Measurements from ENCODE around the gene PRKCE.

DNA sequence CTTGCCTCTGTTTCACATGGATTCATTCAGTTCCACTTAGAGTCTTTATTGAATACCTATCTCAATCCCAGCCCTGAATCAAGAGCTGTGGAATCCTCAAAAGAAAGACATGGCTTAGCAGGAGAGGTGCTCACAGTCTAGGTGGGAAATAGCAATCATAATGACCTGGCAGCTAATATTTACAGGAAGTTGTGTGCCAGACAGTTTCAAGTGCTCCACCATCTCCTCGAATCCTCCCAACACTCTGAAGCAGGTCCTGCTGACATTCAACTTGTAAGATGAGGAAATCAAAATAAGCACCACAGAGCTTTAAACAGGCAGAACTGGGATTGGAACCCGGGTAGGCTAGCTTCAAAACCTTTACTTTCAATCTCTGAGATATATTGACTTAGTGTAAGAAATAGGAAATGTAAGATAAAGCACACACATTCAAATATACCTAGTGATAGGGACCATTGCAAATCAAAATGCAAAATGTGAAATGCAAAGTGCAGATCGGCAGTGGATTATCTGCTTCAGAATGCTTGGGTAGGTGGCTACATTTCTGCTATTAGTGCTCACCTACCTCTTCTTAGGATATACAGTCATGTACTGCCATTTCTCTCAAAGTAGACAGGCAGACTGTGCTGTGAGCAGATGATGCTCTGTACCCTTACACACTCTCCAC is 182.0 kb downstream of the PRKCE start:
- TF ChIP-seq, protein P1, sequence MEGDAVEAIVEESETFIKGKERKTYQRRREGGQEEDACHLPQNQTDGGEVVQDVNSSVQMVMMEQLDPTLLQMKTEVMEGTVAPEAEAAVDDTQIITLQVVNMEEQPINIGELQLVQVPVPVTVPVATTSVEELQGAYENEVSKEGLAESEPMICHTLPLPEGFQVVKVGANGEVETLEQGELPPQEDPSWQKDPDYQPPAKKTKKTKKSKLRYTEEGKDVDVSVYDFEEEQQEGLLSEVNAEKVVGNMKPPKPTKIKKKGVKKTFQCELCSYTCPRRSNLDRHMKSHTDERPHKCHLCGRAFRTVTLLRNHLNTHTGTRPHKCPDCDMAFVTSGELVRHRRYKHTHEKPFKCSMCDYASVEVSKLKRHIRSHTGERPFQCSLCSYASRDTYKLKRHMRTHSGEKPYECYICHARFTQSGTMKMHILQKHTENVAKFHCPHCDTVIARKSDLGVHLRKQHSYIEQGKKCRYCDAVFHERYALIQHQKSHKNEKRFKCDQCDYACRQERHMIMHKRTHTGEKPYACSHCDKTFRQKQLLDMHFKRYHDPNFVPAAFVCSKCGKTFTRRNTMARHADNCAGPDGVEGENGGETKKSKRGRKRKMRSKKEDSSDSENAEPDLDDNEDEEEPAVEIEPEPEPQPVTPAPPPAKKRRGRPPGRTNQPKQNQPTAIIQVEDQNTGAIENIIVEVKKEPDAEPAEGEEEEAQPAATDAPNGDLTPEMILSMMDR (IDR thresholded peaks at IDR 0.05 in 2 of 3, conservative IDR thresholded peaks at IDR 0.05 in 1 of 3; ENCODE audit: borderline replicate concordance in 1 of 3, insufficient read depth in 1 of 3, low read depth in 2 of 3, low read length in 2 of 3) = no peak
- TF ChIP-seq POLR2A (IDR thresholded peaks at IDR 0.05; ENCODE audit: borderline replicate concordance, extremely low read depth, insufficient read depth, insufficient read length) (no peak), ZNF274 (IDR thresholded peaks at IDR 0.05; ENCODE audit: low read depth, low read length) (no peak), SRF (IDR thresholded peaks at IDR 0.05; ENCODE audit: low read depth) (no peak), EZH2 (IDR thresholded peaks at IDR 0.05) (no peak), JUND (IDR thresholded peaks at IDR 0.05) (no peak), SP1 (IDR thresholded peaks at IDR 0.05; ENCODE audit: low read depth) (no peak), EGR1 (IDR thresholded peaks at IDR 0.05; ENCODE audit: low read depth) (no peak), ZFX (IDR thresholded peaks at IDR 0.05) (no peak), YY1 (IDR thresholded peaks at IDR 0.05; ENCODE audit: extremely low read depth, insufficient replicate concordance, low read depth, low read length) (no peak), POLR2AphosphoS5 (IDR thresholded peaks at IDR 0.05; ENCODE audit: low read depth, low read length) (no peak)
- TF ChIP-seq, protein P2, sequence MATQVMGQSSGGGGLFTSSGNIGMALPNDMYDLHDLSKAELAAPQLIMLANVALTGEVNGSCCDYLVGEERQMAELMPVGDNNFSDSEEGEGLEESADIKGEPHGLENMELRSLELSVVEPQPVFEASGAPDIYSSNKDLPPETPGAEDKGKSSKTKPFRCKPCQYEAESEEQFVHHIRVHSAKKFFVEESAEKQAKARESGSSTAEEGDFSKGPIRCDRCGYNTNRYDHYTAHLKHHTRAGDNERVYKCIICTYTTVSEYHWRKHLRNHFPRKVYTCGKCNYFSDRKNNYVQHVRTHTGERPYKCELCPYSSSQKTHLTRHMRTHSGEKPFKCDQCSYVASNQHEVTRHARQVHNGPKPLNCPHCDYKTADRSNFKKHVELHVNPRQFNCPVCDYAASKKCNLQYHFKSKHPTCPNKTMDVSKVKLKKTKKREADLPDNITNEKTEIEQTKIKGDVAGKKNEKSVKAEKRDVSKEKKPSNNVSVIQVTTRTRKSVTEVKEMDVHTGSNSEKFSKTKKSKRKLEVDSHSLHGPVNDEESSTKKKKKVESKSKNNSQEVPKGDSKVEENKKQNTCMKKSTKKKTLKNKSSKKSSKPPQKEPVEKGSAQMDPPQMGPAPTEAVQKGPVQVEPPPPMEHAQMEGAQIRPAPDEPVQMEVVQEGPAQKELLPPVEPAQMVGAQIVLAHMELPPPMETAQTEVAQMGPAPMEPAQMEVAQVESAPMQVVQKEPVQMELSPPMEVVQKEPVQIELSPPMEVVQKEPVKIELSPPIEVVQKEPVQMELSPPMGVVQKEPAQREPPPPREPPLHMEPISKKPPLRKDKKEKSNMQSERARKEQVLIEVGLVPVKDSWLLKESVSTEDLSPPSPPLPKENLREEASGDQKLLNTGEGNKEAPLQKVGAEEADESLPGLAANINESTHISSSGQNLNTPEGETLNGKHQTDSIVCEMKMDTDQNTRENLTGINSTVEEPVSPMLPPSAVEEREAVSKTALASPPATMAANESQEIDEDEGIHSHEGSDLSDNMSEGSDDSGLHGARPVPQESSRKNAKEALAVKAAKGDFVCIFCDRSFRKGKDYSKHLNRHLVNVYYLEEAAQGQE (IDR thresholded peaks at IDR 0.05; ENCODE audit: low read depth) = no peak
- TF ChIP-seq, protein P3, sequence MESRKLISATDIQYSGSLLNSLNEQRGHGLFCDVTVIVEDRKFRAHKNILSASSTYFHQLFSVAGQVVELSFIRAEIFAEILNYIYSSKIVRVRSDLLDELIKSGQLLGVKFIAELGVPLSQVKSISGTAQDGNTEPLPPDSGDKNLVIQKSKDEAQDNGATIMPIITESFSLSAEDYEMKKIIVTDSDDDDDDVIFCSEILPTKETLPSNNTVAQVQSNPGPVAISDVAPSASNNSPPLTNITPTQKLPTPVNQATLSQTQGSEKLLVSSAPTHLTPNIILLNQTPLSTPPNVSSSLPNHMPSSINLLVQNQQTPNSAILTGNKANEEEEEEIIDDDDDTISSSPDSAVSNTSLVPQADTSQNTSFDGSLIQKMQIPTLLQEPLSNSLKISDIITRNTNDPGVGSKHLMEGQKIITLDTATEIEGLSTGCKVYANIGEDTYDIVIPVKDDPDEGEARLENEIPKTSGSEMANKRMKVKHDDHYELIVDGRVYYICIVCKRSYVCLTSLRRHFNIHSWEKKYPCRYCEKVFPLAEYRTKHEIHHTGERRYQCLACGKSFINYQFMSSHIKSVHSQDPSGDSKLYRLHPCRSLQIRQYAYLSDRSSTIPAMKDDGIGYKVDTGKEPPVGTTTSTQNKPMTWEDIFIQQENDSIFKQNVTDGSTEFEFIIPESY (IDR thresholded peaks at IDR 0.05; ENCODE audit: extremely low read depth, insufficient replicate concordance, low read length) = no peak
- TF ChIP-seq, protein P4, sequence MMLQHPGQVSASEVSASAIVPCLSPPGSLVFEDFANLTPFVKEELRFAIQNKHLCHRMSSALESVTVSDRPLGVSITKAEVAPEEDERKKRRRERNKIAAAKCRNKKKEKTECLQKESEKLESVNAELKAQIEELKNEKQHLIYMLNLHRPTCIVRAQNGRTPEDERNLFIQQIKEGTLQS (IDR thresholded peaks at IDR 0.05) = no peak
